ENCODE results near the gene RBP2. TPM values are rescaled to one million over a fixed set of nuclear protein-coding genes. Genes with fewer than 3 reads are reported as not detected.

Gene RBP2
- total and polyA plus RNA-seq, 4 donors = 0.33 to 1.3 (median 1.1) TPM; not detected in 1

GRCh38 chr3:139434228-139434627 is 42.1 kb downstream of the RBP2 start:
- ATAC-seq (ENCODE audit: insufficient read depth, low FRiP score) (no peak), DNase-seq (no peak)
- no peak overlapping the region for H3K9ac ChIP-seq (ENCODE audit: insufficient read depth in 1 of 2, low read length in 2 of 2)
- H3K36me3 ChIP-seq (ENCODE audit: control insufficient read depth in 4 of 4, insufficient read depth in 4 of 4, low read length in 4 of 4) = no peaks in the 10 kb centered on the region
- H3K4me1 ChIP-seq (ENCODE audit: control insufficient read depth in 5 of 5, insufficient read depth in 5 of 5, low read length in 5 of 5) = peaks cover 0 to 16% (median 3%) of the 10 kb centered on the region in 5 donors
- no peak for TF ChIP-seq CTCF (IDR thresholded peaks at IDR 0.05; ENCODE audit: control extremely low read depth, extremely low read depth)
- H3K27me3 ChIP-seq (ENCODE audit: control insufficient read depth in 3 of 3, insufficient read depth in 3 of 3, low read length in 2 of 3) = no peaks in the 10 kb centered on the region
- H3K9me3 ChIP-seq (ENCODE audit: control insufficient read depth in 4 of 4, insufficient read depth in 3 of 4, low read length in 3 of 4) = no peaks in the 10 kb centered on the region
- WGBS, 2 donors = 67 to 84% methylated on average over 1 of the region's 1 CpG
- H3K4me3 ChIP-seq = no peak overlapping the region
- H3K27ac ChIP-seq (ENCODE audit: low read depth in 1 of 2, low read length in 1 of 2) = no peak overlapping the region

- TF ChIP-seq CTCF (IDR thresholded peaks at IDR 0.05; ENCODE audit: control extremely low read depth, extremely low read depth) = no peak
- Histone ChIP-seq H3K9ac (ENCODE audit: insufficient read depth in 1 of 2, low read length in 2 of 2) (no peak overlapping the region), H3K27ac (ENCODE audit: low read depth in 1 of 2, low read length in 1 of 2) (no peak overlapping the region), H3K4me3 (no peak overlapping the region), H3K4me1 (ENCODE audit: control insufficient read depth in 5 of 5, insufficient read depth in 5 of 5, low read length in 5 of 5) (peaks cover 0 to 16% (median 3%) of the 10 kb centered on the region in 5 donors), H3K27me3 (ENCODE audit: control insufficient read depth in 3 of 3, insufficient read depth in 3 of 3, low read length in 2 of 3) (no peaks in the 10 kb centered on the region), H3K9me3 (ENCODE audit: control insufficient read depth in 4 of 4, insufficient read depth in 3 of 4, low read length in 3 of 4) (no peaks in the 10 kb centered on the region), H3K36me3 (ENCODE audit: control insufficient read depth in 4 of 4, insufficient read depth in 4 of 4, low read length in 4 of 4) (no peaks in the 10 kb centered on the region)
- peak in 2 of 3 donors; percentile 15 to 41 for DNase-seq
- ATAC-seq (ENCODE audit: insufficient read depth, low FRiP score) = no peak
- WGBS, 2 donors = 100% methylated on average over 1 of the region's 1 CpG
Measured at GRCh38 chr3:139433089-139433488, 43.2 kb downstream of the RBP2 start.

- H3K36me3 ChIP-seq (ENCODE audit: control insufficient read depth in 4 of 4, insufficient read depth in 4 of 4, low read length in 4 of 4) = no peaks in the 10 kb centered on the region
- H3K9ac ChIP-seq (ENCODE audit: insufficient read depth in 1 of 2, low read length in 2 of 2) = no peak overlapping the region
- no peaks in the 10 kb centered on the region for H3K9me3 ChIP-seq (ENCODE audit: control insufficient read depth in 4 of 4, insufficient read depth in 3 of 4, low read length in 3 of 4)
- peaks cover 0 to 12% (median 3%) of the 10 kb centered on the region in 5 donors for H3K4me1 ChIP-seq (ENCODE audit: control insufficient read depth in 5 of 5, insufficient read depth in 5 of 5, low read length in 5 of 5)
- no peak overlapping the region for H3K27ac ChIP-seq (ENCODE audit: low read depth in 1 of 2, low read length in 1 of 2)
- ATAC-seq (ENCODE audit: insufficient read depth, low FRiP score) (no peak), DNase-seq (no peak)
- TF ChIP-seq CTCF (IDR thresholded peaks at IDR 0.05; ENCODE audit: control extremely low read depth, extremely low read depth) = no peak
- no peak overlapping the region for H3K4me3 ChIP-seq
- no peaks in the 10 kb centered on the region for H3K27me3 ChIP-seq (ENCODE audit: control insufficient read depth in 3 of 3, insufficient read depth in 3 of 3, low read length in 2 of 3)
Measured at GRCh38 chr3:139430493-139430892, 45.8 kb downstream of the RBP2 start.
